ENCODE data around the gene APOE.
"Not testable (repeated sequence)": the region's sequence is repeated elsewhere in the genome, so short reads cannot be mapped to it uniquely, and the experiment has no call there.

GRCh38 chr19:44911896-44912295 is 6.3 kb downstream of the APOE start:
- TF ChIP-seq, protein P1, sequence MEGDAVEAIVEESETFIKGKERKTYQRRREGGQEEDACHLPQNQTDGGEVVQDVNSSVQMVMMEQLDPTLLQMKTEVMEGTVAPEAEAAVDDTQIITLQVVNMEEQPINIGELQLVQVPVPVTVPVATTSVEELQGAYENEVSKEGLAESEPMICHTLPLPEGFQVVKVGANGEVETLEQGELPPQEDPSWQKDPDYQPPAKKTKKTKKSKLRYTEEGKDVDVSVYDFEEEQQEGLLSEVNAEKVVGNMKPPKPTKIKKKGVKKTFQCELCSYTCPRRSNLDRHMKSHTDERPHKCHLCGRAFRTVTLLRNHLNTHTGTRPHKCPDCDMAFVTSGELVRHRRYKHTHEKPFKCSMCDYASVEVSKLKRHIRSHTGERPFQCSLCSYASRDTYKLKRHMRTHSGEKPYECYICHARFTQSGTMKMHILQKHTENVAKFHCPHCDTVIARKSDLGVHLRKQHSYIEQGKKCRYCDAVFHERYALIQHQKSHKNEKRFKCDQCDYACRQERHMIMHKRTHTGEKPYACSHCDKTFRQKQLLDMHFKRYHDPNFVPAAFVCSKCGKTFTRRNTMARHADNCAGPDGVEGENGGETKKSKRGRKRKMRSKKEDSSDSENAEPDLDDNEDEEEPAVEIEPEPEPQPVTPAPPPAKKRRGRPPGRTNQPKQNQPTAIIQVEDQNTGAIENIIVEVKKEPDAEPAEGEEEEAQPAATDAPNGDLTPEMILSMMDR (IDR thresholded peaks at IDR 0.05; ENCODE audit: extremely low read depth in 1 of 2, insufficient read depth in 1 of 2, low read depth in 1 of 2, low read length in 2 of 2), result not testable (repeated sequence)
- not testable (repeated sequence) for TF ChIP-seq POLR2A (IDR thresholded peaks at IDR 0.05; ENCODE audit: low read depth, low read length); EZH2 (IDR thresholded peaks at IDR 0.05; ENCODE audit: borderline replicate concordance, low read depth, low read length, severe bottlenecking); FOS (IDR thresholded peaks at IDR 0.05; ENCODE audit: borderline replicate concordance, insufficient read depth, low read length); JUN (IDR thresholded peaks at IDR 0.05; ENCODE audit: borderline replicate concordance, insufficient read depth, insufficient read length, low read depth); POLR2AphosphoS5 (IDR thresholded peaks at IDR 0.05; ENCODE audit: insufficient read depth, low read depth, low read length); MYC (IDR thresholded peaks at IDR 0.05; ENCODE audit: low read depth, low read length)
- TF ChIP-seq, protein P2, sequence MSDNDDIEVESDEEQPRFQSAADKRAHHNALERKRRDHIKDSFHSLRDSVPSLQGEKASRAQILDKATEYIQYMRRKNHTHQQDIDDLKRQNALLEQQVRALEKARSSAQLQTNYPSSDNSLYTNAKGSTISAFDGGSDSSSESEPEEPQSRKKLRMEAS (IDR thresholded peaks at IDR 0.05; ENCODE audit: insufficient read depth, insufficient read length), result not testable (repeated sequence)

All from endothelial cell of umbilical vein (primary cell).